Measurements from ENCODE around the gene STX16.

STX16 gene

GRCh38 chr20:58650776-58651558 is at the start of gene STX16:
Gene STX16, plus strand, starts transcription at chr20:58651283. Its CDS starts 724 bp downstream, at chr20:58652007.
- DNase-seq, result peak; percentile 92

GRCh38 chr20:58602124-58602523 is 49.0 kb upstream of the STX16 start:
- no peak for DNase-seq

- no peak for DNase-seq
These were observed 47.4 kb upstream of the STX16 start for GRCh38 chr20:58603721-58604120.

GRCh38 chr20:58604128-58604881 is 46.8 kb upstream of the STX16 start:
- DNase-seq, result no peak

GRCh38 chr20:58605292-58606065 is 45.6 kb upstream of the STX16 start:
- DNase-seq, result no peak

GRCh38 chr20:58606184-58606583 is 44.9 kb upstream of the STX16 start:
- DNase-seq, result no peak

GRCh38 chr20:58608096-58608840 is 42.8 kb upstream of the STX16 start:
- DNase-seq, result no peak

- no peak for DNase-seq
These were observed 42.1 kb upstream of the STX16 start for GRCh38 chr20:58609026-58609425.

GRCh38 chr20:58610071-58610800 is 40.8 kb upstream of the STX16 start:
- no peak for DNase-seq

GRCh38 chr20:58610811-58611210 is 40.3 kb upstream of the STX16 start:
- no peak for DNase-seq

GRCh38 chr20:58611236-58612030 is 39.6 kb upstream of the STX16 start:
- no peak for DNase-seq

- no peak for DNase-seq
These were observed 38.9 kb upstream of the STX16 start for GRCh38 chr20:58612121-58612691.

GRCh38 chr20:58613061-58613854 is 37.8 kb upstream of the STX16 start:
- DNase-seq, result no peak

- DNase-seq, result no peak
These were observed 36.7 kb upstream of the STX16 start for GRCh38 chr20:58614366-58614765.

- no peak for DNase-seq
These were observed 35.9 kb upstream of the STX16 start for GRCh38 chr20:58614984-58615760.

- DNase-seq, result no peak
These were observed 34.7 kb upstream of the STX16 start for GRCh38 chr20:58616411-58616810.

GRCh38 chr20:58617158-58617557 is 33.9 kb upstream of the STX16 start:
- DNase-seq, result no peak

- no peak for DNase-seq
These were observed 32.6 kb upstream of the STX16 start for GRCh38 chr20:58618351-58619076.

Measured in activated CD8-positive, alpha-beta memory T cell treated with anti-CD3 and anti-CD28 coated beads, Interleukin-2, amount 50 U/mL, for 48 hours (primary cell).